DMS153 treated with DMSO at 0.1 percent for 48 hours (cell line): Measurements from ENCODE around the gene ADARB1.

Experiments
- DNase-seq: peaks from one replicate; lab custom pipeline; 2025; ENCODE audit not compliant: unreplicated experiment; lab: John Stamatoyannopoulos, UW

The ADARB1 gene

GRCh38 chr21:45259206-45259840, 184.9 kb downstream of the ADARB1 start:
- no peak for DNase-seq

GRCh38 chr21:45260191-45260825, 185.9 kb downstream of the ADARB1 start:
- DNase-seq: no peak

GRCh38 chr21:45261093-45261492, 186.7 kb downstream of the ADARB1 start:
- DNase-seq: no peak

- DNase-seq: no peak
Observed at GRCh38 chr21:45262041-45262581, 187.7 kb downstream of the ADARB1 start.

GRCh38 chr21:45262616-45263015, 188.2 kb downstream of the ADARB1 start:
- DNase-seq: no peak

- DNase-seq: no peak
Observed at GRCh38 chr21:45263534-45263933, 189.2 kb downstream of the ADARB1 start.

GRCh38 chr21:45264146-45264911, 189.9 kb downstream of the ADARB1 start:
- DNase-seq: no peak

- no peak for DNase-seq
Observed at GRCh38 chr21:45264912-45265515, 190.6 kb downstream of the ADARB1 start.

- DNase-seq: no peak
Observed at GRCh38 chr21:45265721-45266517, 191.5 kb downstream of the ADARB1 start.

- DNase-seq: no peak
Observed at GRCh38 chr21:45266518-45267389, 192.4 kb downstream of the ADARB1 start.

- no peak for DNase-seq
Observed at GRCh38 chr21:45267390-45267760, 193.0 kb downstream of the ADARB1 start.

- DNase-seq: no peak
Observed at GRCh38 chr21:45269861-45270260, 195.5 kb downstream of the ADARB1 start.

- no peak for DNase-seq
Observed at GRCh38 chr21:45270306-45270821, 196.0 kb downstream of the ADARB1 start.
